T1000 (cell line): ENCODE data around the gene ATXN10.

Source experiments
- DNase-seq: peaks from one replicate; lab custom pipeline; 2025; ENCODE audit warnings: mixed read lengths; lab: John Stamatoyannopoulos, UW

The ATXN10 gene

GRCh38 chr22:45891471-45891995 lies 219.9 kb downstream of the ATXN10 start:
- no peak for DNase-seq

- no peak for DNase-seq
These were observed 220.5 kb downstream of the ATXN10 start for GRCh38 chr22:45891996-45892621.

DNA sequence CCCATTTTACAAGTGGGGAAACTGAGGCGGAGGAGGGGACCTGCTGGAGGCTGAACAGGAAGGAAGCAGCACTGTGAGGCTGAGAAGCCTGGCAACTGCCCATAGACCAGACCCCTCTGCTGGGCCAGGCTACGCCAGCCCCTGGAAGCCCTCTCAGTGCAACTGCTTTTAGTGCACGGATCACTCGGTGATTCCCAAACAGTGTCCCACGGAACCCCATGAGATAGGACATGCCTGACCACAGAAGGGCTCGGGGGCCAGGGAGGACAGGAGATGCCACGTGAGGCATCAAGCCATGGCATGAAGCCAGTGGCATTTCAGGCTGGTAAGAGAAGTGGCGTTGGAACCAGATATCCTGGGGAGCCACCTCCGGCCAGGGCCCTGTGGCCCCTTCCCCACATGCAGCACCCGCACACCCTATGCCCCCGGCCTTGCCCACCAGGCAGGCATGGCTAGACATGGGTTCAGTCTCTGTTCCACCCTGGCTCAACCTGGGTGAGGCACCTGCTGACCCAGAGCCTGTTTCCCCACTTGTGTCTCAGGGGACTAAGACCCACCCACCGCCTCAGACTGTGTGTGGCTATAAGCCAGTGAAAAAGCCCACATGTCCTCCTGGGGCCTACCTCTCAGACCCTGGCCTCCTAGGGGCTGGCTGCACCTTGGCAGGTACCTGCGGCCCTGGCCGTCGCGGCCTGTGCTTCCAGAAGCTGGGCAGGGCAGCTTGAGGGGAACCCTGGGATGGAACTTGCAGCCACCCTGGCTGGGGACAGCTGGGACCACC lies 221.2 kb downstream of the ATXN10 start:
- DNase-seq = no peak

- DNase-seq = no peak
These were observed 221.9 kb downstream of the ATXN10 start for GRCh38 chr22:45893516-45893915.
